Mononuclear cell (primary cell): ENCODE results near the gene LOXL3. TPM values are rescaled to one million over a fixed set of nuclear protein-coding genes. Genes with fewer than 3 reads are reported as not detected.

ENCODE experiments used
- H3K27me3 ChIP-seq: 2 replicates; pipeline ENCODE4 v1.6.0; 2011; ENCODE audit warnings: low read length, control low read depth; ENCODE audit not compliant: insufficient read depth
- H3K4me1 ChIP-seq: 2 replicates; pipeline ENCODE4 v1.5.1; 2011; ENCODE audit warnings: mild to moderate bottlenecking, low read length, control low read depth; ENCODE audit not compliant: insufficient read depth
- H3K4me3 ChIP-seq: 2 replicates; pipeline ENCODE4 v1.5.1; 2011; ENCODE audit warnings: mild to moderate bottlenecking, low read length, moderate library complexity
- H3K9me3 ChIP-seq: 2 replicates; pipeline ENCODE4 v1.5.1; 2011; ENCODE audit warnings: low read depth, mild to moderate bottlenecking, control low read depth, low read length
- total RNA-seq: library from RNA; depleted of rRNA; stranded (reverse); fragments of >200 nt; gene quantifications from one replicate; pipeline ENCODE4 v1.2.3, GENCODE V29; 2012

Gene LOXL3
- total RNA-seq, 1 donor: 3.9 TPM

DNA sequence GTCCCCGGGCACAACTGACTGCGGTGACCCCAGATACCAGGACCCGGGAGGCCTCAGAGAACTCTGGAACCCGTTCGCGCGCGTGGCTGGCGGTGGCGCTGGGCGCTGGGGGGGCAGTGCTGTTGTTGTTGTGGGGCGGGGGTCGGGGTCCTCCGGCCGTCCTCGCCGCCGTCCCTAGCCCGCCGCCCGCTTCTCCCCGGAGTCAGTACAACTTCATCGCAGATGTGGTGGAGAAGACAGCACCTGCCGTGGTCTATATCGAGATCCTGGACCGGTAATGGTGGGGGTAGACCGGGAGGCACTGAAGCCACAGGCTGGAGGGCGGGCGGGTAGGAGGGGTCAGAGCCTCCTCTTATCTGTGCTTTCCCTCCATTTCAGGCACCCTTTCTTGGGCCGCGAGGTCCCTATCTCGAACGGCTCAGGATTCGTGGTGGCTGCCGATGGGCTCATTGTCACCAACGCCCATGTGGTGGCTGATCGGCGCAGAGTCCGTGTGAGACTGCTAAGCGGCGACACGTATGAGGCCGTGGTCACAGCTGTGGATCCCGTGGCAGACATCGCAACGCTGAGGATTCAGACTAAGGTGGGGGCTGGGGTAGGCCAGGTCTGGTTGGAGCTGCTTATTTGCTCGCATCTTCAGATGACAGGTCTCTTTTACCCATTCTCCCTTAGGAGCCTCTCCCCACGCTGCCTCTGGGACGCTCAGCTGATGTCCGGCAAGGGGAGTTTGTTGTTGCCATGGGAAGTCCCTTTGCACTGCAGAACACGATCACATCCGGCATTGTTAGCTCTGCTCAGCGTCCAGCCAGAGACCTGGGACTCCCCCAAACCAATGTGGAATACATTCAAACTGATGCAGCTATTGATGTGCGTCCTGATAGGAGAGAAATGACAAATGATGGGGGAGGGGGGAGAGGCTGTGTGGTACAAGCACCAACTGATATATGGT is 23.2 kb downstream of the LOXL3 start:
- no peaks in the 10 kb centered on the region for H3K9me3 ChIP-seq
- H3K27me3 ChIP-seq: no peaks in the 10 kb centered on the region
- peak overlapping the region; percentile 76 for H3K4me3 ChIP-seq

DNA sequence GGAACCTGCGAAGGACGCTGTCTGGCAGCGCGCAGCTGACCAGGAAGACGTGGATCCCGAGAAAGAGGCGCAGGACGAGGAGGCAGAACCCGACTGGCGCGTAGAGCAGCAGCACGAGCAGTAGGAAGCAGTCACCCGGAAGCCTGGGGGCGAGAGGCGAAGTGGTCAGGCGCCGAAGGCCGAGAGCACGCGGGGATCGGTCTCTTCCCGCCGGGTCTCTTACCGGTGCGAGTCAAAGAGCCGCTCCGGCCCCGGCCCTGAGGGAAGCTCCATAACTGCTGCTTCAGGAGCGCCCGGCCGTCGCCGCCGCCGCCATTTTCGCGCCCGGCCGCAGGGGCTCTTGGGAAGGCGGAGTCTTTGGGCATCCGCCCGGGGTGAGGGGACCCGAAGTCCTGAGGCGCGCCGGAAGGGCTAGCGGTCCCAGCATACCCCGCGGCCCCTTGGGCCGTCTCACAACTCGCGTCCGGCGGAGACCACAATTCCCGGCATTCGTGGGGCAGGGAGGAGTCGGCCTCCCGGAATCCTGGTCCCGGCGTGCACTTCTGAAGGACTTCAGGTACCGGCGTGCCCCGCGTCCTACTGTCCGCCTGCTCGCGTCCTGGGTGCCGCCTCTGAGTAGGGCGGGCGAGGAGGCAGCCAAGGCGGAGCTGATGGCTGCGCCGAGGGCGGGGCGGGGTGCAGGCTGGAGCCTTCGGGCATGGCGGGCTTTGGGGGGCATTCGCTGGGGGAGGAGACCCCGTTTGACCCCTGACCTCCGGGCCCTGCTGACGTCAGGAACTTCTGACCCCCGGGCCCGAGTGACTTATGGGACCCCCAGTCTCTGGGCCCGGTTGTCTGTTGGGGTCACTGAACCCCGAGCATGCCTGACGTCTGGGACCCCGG is 24.1 kb downstream of the LOXL3 start, which contains the start of the genes AUP1 and HTRA2:
AUP1 (minus strand) TSS at position 350 of the 882 bp plus-strand sequence; CDS start at position 273, 77 bp downstream.
HTRA2 (plus strand) TSS at position 577 of the 882 bp plus-strand sequence; CDS start at position 651, 74 bp downstream.
- Histone ChIP-seq H3K27me3 (no peaks in the 10 kb centered on the region), H3K4me3 (peak within 1 kb of the TSS; percentile 76), H3K9me3 (no peaks in the 10 kb centered on the region), H3K4me1 (peaks cover 30% of the 10 kb centered on the region)

More for the DNA sequence above, 23.2 kb downstream of the LOXL3 start:
- peaks cover 30% of the 10 kb centered on the region for H3K4me1 ChIP-seq

DNA sequence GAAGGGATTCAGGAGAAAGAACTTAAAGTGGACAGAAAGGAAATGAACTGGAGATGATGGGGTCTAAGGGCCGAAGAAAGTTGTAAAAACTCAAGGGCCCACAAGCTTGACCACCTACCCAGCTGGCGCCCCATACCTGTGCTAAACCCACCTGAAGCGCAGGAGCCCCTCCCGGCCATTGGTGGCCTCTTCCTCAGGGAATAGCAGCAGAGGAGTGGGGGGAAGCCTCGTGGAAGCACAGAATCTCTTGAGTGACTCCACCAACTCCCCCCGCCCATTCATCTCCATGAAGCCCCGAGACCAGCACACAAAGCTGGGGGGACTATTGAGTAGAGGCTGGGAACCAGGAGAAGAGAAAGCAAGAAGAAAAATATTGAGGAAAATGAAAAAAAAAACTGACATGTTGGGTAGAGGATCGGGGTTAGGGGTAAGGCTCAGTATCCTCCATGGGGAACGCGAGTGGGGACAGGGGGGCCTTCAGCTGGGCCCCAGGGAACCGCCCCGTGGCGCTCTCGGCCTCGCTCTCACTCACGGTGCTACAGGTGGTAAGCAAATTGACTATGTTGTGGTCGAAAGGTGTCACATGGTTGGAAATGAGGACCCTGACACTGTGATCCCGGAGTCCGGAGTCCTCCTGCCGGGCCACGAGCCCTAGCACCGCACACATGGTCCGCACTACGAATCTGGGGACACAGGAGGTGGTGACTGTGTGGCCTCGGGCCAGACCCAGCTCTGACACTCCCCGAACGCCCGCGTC is 25.0 kb downstream of the LOXL3 start:
- no peaks in the 10 kb centered on the region for H3K9me3 ChIP-seq
- H3K27me3 ChIP-seq: no peaks in the 10 kb centered on the region
- peak overlapping the region; percentile 76 for H3K4me3 ChIP-seq
- peaks cover 30% of the 10 kb centered on the region for H3K4me1 ChIP-seq

DNA sequence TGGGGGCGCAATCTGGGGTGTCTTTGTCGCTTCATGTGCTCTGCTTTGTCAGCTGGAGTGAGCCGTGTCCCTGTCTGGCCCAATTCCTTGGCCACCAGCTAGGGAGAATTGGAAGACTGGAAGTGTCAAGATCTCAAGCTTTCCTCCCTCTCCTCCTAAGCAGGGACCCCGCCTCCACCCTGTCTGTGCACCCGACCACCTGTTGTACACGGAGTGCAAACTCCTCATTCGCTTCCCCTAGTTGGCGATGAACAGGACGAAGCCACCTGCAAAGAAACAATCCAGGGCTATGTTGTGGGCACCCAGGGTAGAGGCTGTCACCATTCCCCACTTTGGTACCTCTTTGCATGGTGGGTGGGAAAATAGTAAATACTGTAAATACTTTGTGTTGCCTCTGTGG is 26.0 kb downstream of the LOXL3 start:
- Histone ChIP-seq H3K9me3 (no peaks in the 10 kb centered on the region), H3K4me1 (peaks cover 30% of the 10 kb centered on the region), H3K4me3 (no peak overlapping the region), H3K27me3 (no peaks in the 10 kb centered on the region)

DNA sequence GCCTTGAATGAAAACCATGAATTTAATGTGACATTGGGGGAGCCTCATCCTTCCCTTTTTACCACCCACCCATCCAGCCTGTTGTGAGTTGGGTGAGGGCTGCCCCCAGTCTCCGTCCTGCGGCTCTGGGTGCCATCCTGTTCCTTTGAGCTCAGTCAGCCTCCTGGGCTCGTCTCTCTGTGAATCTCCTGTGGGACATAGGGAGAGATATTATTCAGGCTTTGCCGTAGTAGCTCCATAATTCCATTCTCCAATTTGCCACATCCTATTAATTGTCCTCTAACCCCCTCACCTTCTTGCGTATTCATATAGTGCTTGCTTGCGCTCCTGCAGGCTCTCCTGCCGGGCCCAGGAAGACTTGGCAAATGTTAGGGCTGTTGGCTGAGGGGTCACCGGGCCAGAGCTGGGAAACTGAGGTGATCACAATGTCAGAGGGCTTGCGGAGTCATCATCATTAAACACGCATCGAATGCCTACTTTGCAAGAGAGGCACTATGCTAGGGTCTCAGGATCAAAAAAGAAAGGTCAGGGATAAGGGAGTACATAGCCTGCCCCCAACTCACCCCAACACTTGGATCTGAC is 27.0 kb downstream of the LOXL3 start:
- no peaks in the 10 kb centered on the region for H3K9me3 ChIP-seq
- peaks cover 29% of the 10 kb centered on the region for H3K4me1 ChIP-seq

DNA sequence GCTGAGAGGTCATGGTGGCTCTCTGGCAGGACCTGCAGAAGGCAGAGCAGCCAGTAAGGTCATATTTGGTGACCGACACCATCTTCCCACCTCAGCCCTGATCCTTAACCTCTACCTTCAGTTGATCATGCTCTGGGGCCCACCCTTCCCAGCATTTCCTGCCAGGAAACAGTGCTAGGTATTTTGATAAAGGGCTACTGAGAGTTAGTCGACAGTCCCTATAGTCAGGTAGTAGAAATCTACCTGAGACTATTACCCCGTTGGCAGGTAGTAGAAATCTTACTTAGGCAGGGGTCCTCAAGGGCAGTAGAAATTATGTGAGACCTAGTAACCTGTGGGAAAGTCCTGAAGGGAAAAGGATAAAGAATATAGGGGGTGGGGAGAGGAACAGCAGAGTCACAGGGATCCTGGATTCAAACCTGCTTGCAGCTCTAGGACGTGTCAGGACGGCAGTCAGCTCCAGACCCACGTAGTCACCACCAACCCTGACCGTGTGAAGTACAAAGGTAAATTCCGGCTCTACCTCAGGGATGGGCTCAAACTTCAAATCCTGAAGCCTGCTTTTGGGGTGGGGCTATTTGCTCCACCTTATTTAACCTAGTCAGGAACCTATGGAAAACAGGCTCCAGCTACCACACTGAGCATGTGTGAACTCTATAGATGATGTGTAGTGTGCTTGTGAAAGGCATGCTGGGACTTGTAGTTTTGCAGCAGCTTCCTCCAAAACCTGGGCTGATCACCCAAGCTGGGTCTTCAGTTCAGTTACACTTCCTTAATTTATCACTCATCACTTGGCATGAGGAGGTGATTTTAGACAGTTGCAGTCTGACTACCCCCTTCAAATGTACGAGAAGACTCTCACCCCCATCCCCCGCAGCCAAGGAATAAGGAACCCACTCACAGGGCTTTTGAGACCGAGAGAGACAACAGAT is 27.8 kb downstream of the LOXL3 start, which contains the start of gene DQX1:
DQX1 (minus strand) TSS at position 515 of the 932 bp plus-strand sequence; CDS start at position 13, 502 bp downstream.
- H3K4me1 ChIP-seq: peaks cover 21% of the 10 kb centered on the region
- peaks cover 2% of the 10 kb centered on the region for H3K27me3 ChIP-seq
- H3K4me3 ChIP-seq: no peak within 1 kb of the TSS
- H3K9me3 ChIP-seq: no peaks in the 10 kb centered on the region

More for the DNA sequence above, 27.0 kb downstream of the LOXL3 start:
- Histone ChIP-seq H3K27me3 (no peaks in the 10 kb centered on the region), H3K4me3 (no peak overlapping the region)

DNA sequence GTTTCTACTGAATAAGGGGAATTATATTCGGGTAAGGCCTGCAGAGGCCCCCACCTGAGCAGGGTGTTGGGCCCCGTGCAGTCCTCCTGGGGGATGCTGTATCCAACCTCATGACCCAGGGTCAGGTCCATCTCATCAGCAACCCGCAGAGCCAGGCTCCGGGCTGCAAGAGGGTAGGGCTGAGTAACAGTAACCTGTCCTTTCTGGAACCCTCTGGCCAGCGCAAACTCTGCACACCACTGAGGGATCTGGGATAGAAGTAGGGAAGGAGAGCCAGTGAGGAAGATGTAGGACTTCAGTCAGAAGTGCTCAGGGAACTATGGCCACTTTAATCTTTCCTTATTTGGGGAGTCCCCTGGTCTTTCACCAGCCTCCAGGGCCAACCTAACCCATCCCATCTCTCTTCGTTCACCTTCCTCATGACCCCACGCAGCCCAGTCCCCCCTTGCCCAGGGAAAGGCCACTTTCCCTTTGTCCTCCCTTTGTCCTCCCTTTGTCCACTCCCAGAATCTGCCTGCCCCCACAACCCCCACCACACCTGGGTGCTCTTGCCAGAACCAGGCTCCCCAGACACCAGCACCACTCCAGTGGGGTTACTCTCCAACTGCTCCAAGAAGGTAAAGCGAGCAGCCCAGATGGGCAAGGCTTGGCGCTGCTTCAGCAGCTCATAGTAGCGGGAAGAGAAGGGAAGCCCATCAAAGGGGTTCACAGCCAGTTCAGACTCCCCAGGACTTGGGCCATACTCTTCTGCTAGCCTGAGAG is 28.6 kb downstream of the LOXL3 start:
- H3K4me3 ChIP-seq: no peak overlapping the region
- H3K9me3 ChIP-seq: no peaks in the 10 kb centered on the region
- peaks cover 10% of the 10 kb centered on the region for H3K27me3 ChIP-seq
- H3K4me1 ChIP-seq: peaks cover 13% of the 10 kb centered on the region

DNA sequence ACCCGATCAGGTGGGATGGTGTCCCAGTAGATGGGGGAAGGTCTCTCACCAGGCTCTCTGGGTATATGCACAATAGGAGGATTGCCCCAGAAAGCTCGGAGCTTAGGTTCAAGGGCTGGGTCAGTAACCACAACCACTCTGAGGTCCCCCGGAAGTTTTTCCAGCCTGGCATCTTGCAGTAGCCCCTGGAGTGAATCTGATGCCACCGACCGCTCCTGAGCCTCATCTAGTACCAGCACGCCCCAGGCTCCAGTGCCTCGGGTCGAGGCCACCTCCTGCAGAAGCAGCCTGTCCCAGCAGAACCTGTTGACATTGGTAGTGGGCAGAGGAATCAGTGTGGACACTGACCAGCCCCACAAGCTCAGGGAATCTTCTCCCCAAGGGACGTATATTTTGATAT is 29.7 kb downstream of the LOXL3 start:
- Histone ChIP-seq H3K4me3 (no peak overlapping the region), H3K4me1 (peaks cover 12% of the 10 kb centered on the region), H3K9me3 (no peaks in the 10 kb centered on the region), H3K27me3 (peaks cover 21% of the 10 kb centered on the region)

DNA sequence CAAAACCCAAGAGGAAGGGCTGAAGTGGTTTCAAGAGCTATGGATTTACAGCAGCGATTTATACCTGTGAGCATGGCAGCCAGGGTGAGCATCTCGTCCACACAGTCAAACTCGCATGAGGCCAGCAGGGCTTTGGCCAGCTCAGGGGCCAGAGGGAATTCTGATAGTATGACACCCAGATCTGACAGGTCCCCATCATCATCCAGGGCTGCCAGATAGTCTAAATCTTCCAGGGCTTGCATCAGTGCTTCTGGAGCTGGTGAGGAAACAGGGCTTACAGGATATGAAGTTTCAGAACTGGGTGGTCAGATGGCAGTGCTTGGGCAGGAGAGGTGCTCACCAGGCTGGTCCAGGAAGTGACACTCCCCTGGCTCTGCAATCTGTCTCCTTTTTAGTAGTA is 31.2 kb downstream of the LOXL3 start:
- H3K27me3 ChIP-seq: peaks cover 36% of the 10 kb centered on the region
- no peak overlapping the region for H3K4me3 ChIP-seq
- no peaks in the 10 kb centered on the region for H3K9me3 ChIP-seq
- H3K4me1 ChIP-seq: no peaks in the 10 kb centered on the region

DNA sequence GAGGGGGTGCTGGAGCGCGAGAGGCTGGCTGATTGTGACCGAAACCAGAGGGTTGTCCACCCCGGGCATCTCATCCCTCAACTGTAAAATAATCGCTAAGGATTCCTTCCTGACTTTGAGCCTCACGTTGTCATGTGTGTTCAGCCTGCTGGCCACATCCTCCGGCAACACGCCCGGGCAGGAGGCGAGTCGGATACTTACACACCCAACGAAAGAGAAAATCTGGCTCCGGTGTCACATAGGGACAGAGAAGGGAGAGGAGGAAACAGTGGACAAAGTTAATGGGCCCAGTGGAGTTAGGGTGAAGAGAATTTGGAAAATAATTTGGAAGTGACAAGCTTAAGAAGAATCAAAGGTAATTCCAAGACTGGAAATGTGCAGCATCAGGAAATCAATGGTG is 37.1 kb downstream of the LOXL3 start:
- no peak overlapping the region for H3K4me3 ChIP-seq

DNA sequence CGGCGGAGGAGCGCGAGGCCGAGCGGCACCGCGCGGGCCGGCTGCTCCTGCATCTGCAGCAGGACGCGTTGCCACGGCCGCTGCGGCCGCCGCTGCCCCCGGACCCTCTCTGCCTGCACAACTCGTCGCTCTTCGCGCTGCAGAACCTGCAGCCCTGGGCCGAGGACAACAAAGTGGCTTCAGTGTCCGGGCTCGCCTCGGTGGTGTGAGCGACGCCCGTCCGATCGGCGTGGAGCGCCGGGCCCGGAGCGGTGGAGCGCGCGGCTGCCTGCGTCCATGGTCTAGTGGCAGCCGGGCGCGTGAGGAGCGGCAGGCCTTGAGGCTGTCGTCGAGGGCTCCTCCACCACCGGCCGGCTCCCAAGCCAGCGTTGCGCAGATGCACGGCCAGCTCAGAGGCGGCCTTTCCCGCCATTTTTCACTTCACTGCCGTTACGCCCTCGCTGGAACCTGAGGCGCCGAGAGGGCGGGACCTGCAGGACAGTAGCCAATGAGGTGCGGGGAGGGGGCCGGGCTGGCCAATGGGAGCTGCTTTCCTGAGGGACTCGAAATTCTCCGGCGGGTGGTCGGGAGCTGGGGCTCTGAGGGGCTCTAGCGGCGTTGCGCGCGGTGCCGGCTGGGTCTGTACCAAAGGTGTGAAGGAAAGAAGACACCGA is 37.6 kb downstream of the LOXL3 start:
- H3K27me3 ChIP-seq: peaks cover 97% of the 10 kb centered on the region

More for the DNA sequence above, 37.1 kb downstream of the LOXL3 start:
- Histone ChIP-seq H3K27me3 (peaks cover 92% of the 10 kb centered on the region), H3K9me3 (no peaks in the 10 kb centered on the region), H3K4me1 (peaks cover 37% of the 10 kb centered on the region)

DNA sequence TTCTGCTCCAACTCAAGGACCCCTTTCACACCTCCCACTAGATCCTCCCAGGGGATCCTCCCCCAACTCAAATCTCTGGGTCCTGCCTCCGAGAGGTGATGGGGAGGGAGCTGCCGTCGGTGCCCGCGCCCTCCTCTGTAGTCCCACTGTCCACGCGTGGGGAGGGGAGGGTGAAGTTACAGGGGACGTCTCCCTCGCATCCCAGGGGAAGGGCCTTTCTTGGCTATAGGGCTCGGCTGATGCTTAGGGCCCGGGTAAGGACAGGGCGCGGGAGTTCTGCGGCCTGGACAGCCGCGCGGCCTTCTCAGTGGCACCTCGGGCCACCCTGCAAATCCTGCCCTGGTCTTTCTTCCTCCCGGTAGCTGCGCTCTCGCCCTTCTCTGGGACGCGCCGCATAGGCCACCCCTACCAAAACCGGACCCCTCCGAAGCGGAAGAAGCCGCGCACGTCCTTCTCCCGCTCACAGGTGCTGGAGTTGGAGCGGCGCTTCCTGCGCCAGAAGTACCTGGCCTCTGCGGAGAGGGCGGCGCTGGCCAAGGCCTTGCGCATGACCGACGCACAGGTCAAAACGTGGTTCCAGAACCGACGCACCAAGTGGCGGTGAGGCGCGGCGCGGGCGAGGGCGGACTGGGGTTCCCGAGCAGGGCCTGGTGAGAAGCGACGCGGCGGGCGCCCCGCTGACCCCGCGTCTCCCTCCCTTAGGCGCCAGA is 38.3 kb downstream of the LOXL3 start:
- H3K4me1 ChIP-seq: peaks cover 37% of the 10 kb centered on the region
- H3K27me3 ChIP-seq: peaks cover 97% of the 10 kb centered on the region
- peak overlapping the region; percentile 24 for H3K4me3 ChIP-seq
- H3K9me3 ChIP-seq: no peaks in the 10 kb centered on the region

More for the DNA sequence above, 37.6 kb downstream of the LOXL3 start:
- Histone ChIP-seq H3K9me3 (no peaks in the 10 kb centered on the region), H3K4me3 (peak overlapping the region; percentile 24), H3K4me1 (peaks cover 37% of the 10 kb centered on the region)
